Activated T-cell treated with anti-CD3 and anti-CD28 coated beads for 4 hours (primary cell): Measurements from ENCODE around the gene CNTLN.
"Not testable (repeated sequence)": the region's sequence is repeated elsewhere in the genome, so short reads cannot be mapped to it uniquely, and the experiment has no call there.

ENCODE experiments used
- DNase-seq: peaks from one replicate; pipeline ENCODE4 v3.0.0-alpha.2; 2020

Gene CNTLN

DNA sequence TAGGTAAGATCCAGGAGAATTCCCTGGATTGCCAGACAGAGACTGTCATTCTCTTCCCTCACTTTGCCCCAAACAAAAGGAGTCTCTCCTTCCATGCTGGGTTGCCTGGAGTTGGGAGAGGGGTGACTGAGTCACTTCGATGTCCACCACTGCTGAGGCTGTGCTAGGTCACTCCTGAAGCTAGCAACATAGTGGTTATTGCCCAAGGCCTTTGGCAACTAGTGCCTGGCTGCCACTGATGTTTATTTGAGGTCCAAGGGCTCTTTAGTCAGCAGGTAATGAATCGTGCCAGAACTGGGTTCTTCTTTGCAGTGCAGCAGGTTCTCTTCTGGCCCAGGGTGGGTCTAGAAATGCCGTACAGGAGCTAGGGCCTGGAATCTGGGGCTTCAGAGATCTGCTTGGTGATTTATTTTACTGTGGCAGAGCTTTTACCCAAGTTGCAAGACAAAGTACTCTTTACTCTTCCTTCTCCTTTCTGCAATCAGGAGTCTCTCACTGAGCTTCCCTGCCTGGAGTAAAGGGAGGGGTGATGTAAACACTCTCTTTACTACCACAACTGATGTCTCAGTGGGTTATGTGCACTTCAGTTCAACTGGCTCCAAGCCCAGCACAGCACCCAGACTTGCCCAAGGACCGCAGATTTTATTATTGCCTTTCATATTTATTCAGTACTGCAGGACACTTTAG lies 288.3 kb downstream of the CNTLN start:
- no peak for DNase-seq

DNA sequence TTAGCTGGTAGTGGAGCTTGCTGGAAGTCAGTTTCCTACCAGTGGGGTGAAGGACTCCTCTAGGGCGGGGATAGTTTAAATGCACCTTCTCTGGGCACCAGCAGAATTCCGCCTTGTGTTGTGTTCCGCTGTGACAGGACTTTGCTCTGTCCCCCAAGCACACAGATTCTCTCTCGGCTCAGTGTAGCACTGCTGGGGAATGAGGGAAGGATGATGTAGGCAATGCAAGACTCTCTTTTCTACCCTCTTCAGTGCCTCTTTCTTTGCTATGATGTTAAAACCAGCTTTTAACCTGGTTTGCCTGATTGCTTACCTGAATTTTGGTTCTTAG lies 288.8 kb downstream of the CNTLN start:
- DNase-seq, result no peak

GRCh38 chr9:17425384-17425783 lies 290.5 kb downstream of the CNTLN start:
- DNase-seq, result no peak

- no peak for DNase-seq
Measured at GRCh38 chr9:17433526-17433925, 298.7 kb downstream of the CNTLN start.

DNA sequence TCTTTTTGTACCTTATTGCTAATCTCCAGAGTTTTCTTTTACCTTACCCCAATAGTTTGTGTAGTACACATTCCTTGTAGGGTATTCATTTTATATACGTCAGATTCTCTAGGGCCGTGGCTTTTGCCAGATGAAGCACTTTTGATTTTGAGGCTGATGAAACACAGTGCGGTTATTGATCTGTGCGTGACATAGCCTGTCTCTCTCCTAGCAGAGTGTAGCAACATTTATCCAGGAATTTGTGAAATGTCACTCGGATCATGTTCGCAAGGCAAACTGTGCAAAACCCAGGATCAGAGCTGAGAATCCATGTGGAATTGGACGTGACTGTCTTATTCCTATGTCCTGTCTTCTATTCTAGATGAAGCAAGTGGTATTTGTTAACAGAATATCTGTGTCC lies 302.0 kb downstream of the CNTLN start:
- DNase-seq, result no peak

- no peak for DNase-seq
Measured at GRCh38 chr9:17437813-17438212, 303.0 kb downstream of the CNTLN start.

- DNase-seq, result not testable (repeated sequence)
Measured at GRCh38 chr9:17445126-17445525, 310.3 kb downstream of the CNTLN start.

DNA sequence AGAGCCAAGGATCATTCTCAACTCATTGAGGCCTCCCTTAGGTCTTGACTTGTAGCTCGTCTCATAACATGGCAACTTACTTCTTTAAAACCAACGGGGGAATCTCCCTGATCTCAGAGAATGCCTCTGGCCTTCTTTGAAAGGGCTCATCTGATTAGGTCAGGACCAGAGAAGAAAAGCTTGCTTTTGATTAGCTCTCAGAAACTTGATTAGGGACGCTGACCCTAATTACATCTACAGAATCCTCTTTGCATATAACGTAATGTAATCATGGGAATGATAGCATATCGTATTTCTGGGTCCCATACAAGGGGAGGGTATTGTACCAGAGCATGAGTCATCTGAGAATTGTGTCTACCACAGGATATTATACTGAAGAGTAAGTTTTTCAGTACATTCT lies 318.9 kb downstream of the CNTLN start:
- DNase-seq, result no peak

DNA sequence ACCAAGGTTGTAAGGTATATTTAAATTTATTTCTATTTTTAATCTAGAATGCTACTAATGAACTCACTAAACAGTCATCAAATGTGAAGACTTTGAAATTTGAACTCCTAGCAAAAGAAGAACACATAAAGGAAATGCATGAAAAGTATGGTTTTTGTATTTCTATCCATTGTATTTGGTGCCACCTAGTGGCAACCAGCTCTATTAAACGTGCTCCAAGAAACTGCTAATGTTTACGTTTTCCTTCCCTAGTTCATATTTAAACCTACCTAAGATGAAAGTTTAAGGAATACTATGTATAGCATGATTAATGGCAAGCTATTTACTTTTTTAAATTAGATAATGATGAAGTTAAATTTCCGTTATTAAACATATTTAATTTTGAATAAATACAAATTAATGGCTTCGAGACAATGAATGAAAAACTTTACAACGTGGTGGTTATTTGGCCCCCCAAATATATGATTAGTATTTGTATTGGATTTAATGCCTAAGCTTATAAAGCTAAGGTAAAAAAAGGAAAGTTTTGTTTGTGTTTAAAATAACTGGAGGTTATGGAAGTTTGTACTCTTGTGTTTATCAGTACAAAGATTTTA lies 328.1 kb downstream of the CNTLN start:
- peak; percentile 7 for DNase-seq

DNA sequence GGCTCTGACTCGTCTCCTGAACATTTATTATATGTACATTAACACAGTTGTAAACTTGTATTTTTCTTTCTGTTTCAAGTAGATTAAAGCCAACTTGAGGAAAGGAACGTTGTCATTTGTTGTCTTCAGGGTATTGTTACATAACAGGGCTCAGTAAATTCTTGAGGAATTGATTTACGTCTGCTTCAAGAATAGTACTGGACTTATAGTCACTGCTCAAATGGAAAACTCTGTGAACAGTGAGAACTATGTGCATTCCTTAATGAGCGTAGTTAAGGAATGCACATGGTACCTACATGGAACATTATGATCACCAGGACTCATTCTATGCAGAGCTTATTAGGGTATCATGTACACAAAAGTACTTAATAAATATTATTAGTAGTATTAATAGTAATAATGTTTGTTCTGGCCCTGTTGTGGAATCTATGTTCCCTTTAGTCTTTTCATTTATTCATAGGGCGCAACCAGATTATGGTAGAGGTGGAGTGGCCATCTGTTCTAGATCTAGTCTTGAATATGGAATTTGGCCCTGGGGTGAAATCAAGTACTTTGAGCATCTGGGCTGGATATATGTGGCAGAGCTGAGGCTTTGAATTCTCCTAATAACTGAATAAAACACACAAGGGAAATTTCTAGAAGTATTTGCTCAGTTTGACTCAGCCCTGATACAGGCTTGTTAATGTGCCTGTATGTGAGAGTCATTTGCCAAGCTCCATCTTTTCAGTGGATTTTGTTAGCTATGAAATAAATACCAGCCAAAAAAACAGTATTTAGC lies 335.4 kb downstream of the CNTLN start:
- DNase-seq, result no peak

- no peak for DNase-seq
Measured at GRCh38 chr9:17472126-17472525, 337.3 kb downstream of the CNTLN start.

- no peak for DNase-seq
Measured at GRCh38 chr9:17476401-17476800, 341.6 kb downstream of the CNTLN start.

DNA sequence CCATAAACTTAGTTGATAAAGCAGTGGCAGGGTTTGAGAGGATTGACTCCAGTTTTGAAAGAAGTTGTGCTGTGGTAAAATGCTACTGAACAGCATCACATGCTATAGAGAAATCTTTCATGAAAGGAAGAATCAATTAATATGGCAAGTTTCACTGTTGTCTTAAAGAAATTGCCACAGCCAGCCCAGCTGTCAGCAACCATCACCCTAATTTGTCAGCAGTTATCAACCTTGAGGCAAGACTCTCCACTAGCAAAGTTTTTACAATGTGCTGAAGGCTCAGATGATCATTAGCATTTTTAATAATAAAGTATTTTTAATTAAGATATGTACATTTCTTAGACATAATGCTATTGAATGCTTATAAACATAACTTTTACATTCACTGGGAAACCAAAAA lies 343.0 kb downstream of the CNTLN start:
- no peak for DNase-seq

DNA sequence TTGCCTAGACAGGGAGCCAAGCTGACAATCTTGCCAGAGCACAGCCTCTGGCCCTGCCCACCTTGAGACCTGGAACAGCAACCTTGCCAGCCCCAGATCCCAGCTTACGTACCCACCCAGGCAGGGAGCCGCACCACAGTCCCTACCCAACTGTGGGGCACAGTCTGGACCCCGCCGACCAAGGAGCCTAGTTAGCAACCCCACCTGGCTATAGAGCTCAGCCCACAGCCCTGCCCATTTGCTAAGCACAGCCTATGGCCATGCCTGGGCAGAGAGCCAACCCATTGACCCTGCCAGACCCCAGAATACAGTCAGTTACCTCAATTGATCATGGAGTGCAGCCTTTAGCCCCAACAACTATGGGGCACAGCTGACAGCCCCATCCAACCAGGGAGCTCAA lies 346.1 kb downstream of the CNTLN start:
- no peak for DNase-seq

DNA sequence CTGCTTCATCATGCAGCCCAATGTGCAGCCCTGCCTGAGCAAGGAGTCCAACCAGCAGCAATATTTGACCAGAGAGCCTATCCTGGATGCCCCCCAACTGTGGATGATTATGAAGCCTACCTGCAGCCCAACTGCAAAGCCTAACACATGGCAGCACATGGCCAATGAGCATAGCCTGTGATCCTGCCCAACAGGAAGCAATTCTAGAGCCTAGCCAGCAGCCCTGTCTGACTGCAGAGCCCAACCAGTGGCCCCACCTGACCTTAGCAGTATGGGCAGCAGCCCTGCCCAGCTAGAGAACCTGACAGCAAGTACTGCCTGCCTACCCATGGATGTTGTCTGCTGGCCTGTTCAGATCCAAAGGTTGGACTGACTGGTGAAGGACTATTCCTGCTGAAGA lies 346.7 kb downstream of the CNTLN start:
- no peak for DNase-seq

GRCh38 chr9:17484906-17485305 lies 350.1 kb downstream of the CNTLN start:
- DNase-seq, result no peak

- DNase-seq, result no peak
Measured at GRCh38 chr9:17486396-17486795, 351.6 kb downstream of the CNTLN start.

DNA sequence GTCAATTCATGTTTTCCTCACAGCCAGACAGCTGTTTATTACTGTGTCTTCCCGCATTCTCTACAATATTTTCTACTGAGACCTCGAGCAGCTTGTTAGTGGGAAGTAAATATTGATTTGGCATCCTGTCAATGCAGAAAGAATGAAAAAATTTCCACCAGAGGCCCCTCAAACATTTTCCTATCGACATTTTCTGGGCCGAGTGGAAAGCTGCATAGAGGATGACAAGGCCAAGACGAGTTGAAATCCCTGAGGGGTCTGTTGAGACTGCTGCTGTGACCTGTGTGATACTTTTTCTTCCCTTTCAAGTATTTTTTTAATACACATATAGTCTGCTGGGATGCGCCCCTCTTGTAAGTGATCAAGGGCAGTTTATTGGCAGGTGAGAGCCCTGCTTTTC lies 352.6 kb downstream of the CNTLN start:
- DNase-seq, result no peak

DNA sequence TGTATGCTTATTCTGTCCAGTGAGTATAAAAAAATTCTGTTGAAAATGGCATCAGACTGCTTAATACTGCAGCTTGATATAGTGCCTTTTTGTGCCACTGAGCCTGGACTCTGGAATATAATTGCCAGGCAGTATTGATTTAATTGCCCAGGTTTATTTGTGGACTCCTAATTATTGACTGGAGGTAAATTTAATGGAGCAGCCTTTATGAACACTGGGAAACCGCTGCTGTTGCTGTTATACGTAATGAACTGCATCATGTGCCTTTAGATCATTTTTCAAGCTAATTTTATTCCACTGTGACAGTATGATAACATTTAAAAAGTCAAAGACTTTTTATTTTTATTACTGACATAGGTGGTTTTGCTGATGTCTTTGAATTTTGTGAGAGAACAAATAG lies 353.8 kb downstream of the CNTLN start:
- DNase-seq, result no peak

- DNase-seq, result no peak
Measured at GRCh38 chr9:17490110-17490509, 355.3 kb downstream of the CNTLN start.

DNA sequence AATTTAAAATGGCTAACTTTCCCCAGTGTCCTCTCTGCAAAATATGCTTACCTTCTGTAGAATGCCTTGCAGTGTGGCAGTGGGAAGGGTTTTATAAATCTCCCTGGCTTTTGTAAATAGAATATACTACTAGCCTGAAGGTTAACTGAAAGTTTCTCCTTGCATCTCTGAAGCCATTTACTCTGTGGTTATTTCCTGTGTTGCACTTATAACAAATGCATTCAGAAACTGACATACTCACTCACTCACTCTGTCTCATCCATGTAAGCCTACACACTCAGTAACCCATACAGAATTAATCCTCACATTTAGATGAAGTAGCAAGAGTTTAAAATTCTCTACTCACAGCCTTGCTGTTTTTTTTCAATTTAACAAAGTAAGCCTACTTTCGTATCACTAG lies 356.9 kb downstream of the CNTLN start:
- DNase-seq, result no peak

DNA sequence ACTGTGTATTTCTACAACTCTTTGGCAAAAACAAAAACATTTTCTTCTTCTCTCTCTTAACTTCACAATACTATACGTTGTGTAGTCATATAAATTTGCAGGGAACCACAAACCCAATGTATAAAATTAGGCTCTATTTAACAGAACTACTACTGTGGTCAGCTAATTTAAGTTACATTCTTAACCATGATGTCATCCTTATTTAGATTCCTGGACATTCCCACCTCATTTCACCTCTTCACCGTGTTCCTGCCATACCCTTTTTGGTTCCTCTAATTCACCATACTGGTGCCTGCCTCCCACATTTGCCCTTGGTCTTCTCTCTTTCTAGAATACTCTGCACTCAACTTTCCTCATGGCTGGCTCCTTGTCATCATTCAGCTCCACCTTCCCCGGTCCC lies 368.4 kb downstream of the CNTLN start:
- DNase-seq, result no peak

DNA sequence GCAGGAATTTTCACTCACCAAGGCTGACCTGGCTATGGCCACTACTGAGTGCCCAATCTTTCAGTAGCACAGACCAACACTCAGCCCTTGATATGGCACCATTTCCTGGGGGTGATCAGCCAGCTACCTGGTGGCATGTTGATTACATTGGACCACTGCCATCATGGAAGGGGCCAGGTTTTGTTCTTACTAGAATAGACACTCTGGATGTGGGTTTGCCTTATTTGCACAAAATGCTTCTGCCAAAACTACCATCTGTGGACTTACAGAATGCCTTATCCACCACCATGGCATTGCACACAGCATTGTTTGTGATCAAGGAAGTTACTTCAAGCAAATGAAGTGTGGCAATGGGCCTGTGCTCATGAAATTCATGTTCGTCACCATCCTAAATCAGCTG lies 374.3 kb downstream of the CNTLN start:
- no peak for DNase-seq

GRCh38 chr9:17509701-17510100 lies 374.9 kb downstream of the CNTLN start:
- no peak for DNase-seq

GRCh38 chr9:17519761-17520160 lies 384.9 kb downstream of the CNTLN start:
- no peak for DNase-seq
